GM23338 (cell line): ENCODE data around the gene OTOG. TPM values are rescaled to one million over a fixed set of nuclear protein-coding genes. Genes with fewer than 3 reads are reported as not detected.

Source experiments
- ATAC-seq: fragments of 200-7000 bp; cut with Tn5 transposase; 3 replicates; pipeline ENCODE4 v1.9.1; 2020
- DNase-seq: peaks from one replicate; pipeline ENCODE4 v3.0.0-alpha.2; 2015; ENCODE audit warnings: low spot score
- H2AFZ ChIP-seq: fragments of 200-600 bp; sonication (generic); 2 replicates; pipeline ENCODE4 v1.8.0; 2016; ENCODE audit warnings: antibody characterized with exemption, mild to moderate bottlenecking, moderate library complexity
- H3F3A ChIP-seq: fragments of 200-600 bp; sonication (generic); replicated peaks from 2 replicates; pipeline ENCODE4 v1.8.0; 2017; ENCODE audit warnings: antibody characterized with exemption, mixed run types, low read depth
- H3K27ac ChIP-seq: fragments of 200-600 bp; sonication (generic); 2 replicates; pipeline ENCODE4 v1.6.1; 2016; ENCODE audit warnings: low read depth
- H3K27me3 ChIP-seq: fragments of 200-600 bp; sonication (generic); 2 replicates; pipeline ENCODE4 v1.8.0; 2016; ENCODE audit warnings: mild to moderate bottlenecking, mixed run types, moderate library complexity; ENCODE audit not compliant: insufficient read depth
- H3K36me3 ChIP-seq: fragments of 200-600 bp; sonication (generic); 2 replicates; pipeline ENCODE4 v1.8.0; 2016; ENCODE audit warnings: mild to moderate bottlenecking; ENCODE audit not compliant: insufficient read depth
- H3K4me1 ChIP-seq: fragments of 200-600 bp; sonication (generic); 2 replicates; pipeline ENCODE4 v1.8.0; 2016; ENCODE audit warnings: mild to moderate bottlenecking, moderate library complexity; ENCODE audit not compliant: insufficient read depth
- H3K4me2 ChIP-seq: fragments of 200-600 bp; sonication (generic); 2 replicates; pipeline ENCODE4 v1.7.1; 2017; ENCODE audit warnings: mixed run types
- H3K4me3 ChIP-seq: fragments of 200-600 bp; sonication (generic); 2 replicates; pipeline ENCODE4 v1.6.1; 2016; ENCODE audit warnings: mixed run types
- H3K79me2 ChIP-seq: fragments of 200-600 bp; sonication (generic); replicated peaks from 2 replicates; pipeline ENCODE4 v1.8.0; 2017; ENCODE audit warnings: mild to moderate bottlenecking; ENCODE audit not compliant: insufficient read depth
- H3K9me2 ChIP-seq: fragments of 200-600 bp; sonication (generic); 2 replicates; pipeline ENCODE4 v1.8.0; 2017; ENCODE audit not compliant: insufficient read depth
- H4K20me1 ChIP-seq: fragments of 200-600 bp; sonication (generic); replicated peaks from 2 replicates; pipeline ENCODE4 v1.8.0; 2017; ENCODE audit warnings: mild to moderate bottlenecking; ENCODE audit not compliant: insufficient read depth
- H3K27ac Mint-ChIP-seq: 2 replicates; pipeline ENCODE4 v1.8.0; 2020; ENCODE audit warnings: inconsistent platforms, mild to moderate bottlenecking, moderate library complexity, mixed read lengths
- H3K27me3 Mint-ChIP-seq: 3 replicates; pipeline ENCODE4 v1.8.0; 2022; ENCODE audit warnings: low read depth, mild to moderate bottlenecking, moderate library complexity, mixed read lengths, inconsistent platforms; ENCODE audit not compliant: insufficient read depth, poor library complexity
- H3K36me3 Mint-ChIP-seq: 3 replicates; pipeline ENCODE4 v1.8.0; 2021; ENCODE audit warnings: low read depth, mild to moderate bottlenecking, inconsistent platforms, moderate library complexity, mixed read lengths
- H3K4me1 Mint-ChIP-seq: 3 replicates; pipeline ENCODE4 v1.8.0; 2020; ENCODE audit warnings: mild to moderate bottlenecking, inconsistent platforms, mixed read lengths
- H3K4me3 Mint-ChIP-seq: 3 replicates; pipeline ENCODE4 v1.8.0; 2021; ENCODE audit warnings: moderate library complexity, mild to moderate bottlenecking, inconsistent platforms, mixed read lengths
- H3K9me3 Mint-ChIP-seq: 3 replicates; pipeline ENCODE4 v1.8.0; 2020; ENCODE audit warnings: moderate library complexity, mild to moderate bottlenecking, inconsistent platforms, mixed read lengths
- CREB1 ChIP-seq: fragments of 250-450 bp; sonication (Bioruptor Pico); IDR thresholded peaks from 2 replicates; pipeline ENCODE4 v1.5.0; 2020; ENCODE audit warnings: low read depth, mild to moderate bottlenecking, moderate library complexity
- EZH2 ChIP-seq: fragments of 200-600 bp; sonication (generic); IDR thresholded peaks from one replicate; pipeline ENCODE4 v1.8.0; 2017; ENCODE audit warnings: antibody characterized with exemption, mild to moderate bottlenecking, low read depth; ENCODE audit not compliant: unreplicated experiment
- JUNB ChIP-seq: IDR thresholded peaks from one replicate; pipeline ENCODE4 v1.6.1; 2016; ENCODE audit warnings: antibody characterized with exemption; ENCODE audit not compliant: unreplicated experiment
- NANOG ChIP-seq: IDR thresholded peaks from 2 replicates; pipeline ENCODE4 v1.6.1; 2016; ENCODE audit warnings: antibody characterized with exemption, borderline replicate concordance
- POLR2AphosphoS5 ChIP-seq: IDR thresholded peaks from 2 replicates; pipeline ENCODE4 v1.6.1; 2016; ENCODE audit warnings: antibody characterized with exemption, low read depth
- STAT1 ChIP-seq: IDR thresholded peaks from one replicate; pipeline ENCODE4 v1.6.1; 2016; ENCODE audit warnings: antibody characterized with exemption; ENCODE audit not compliant: unreplicated experiment
- ZNF114 ChIP-seq: fragments of 250-450 bp; sonication (Bioruptor Pico); IDR thresholded peaks from 2 replicates; pipeline ENCODE4 v1.5.0; 2020; ENCODE audit warnings: mild to moderate bottlenecking, moderate library complexity
- ZNF331 ChIP-seq: fragments of 250-450 bp; sonication (Bioruptor Pico); IDR thresholded peaks from 2 replicates; pipeline ENCODE4 v1.5.0; 2020; ENCODE audit warnings: low read depth, mild to moderate bottlenecking, moderate library complexity
- polyA plus RNA-seq: library from polyadenylated mRNA; unstranded; fragments of >200 nt; fragmentation: Nextera tagmentation; extraction: Ambion mirVana; gene quantifications from 2 replicates; pipeline ENCODE4 v1.2.1, GENCODE V29; 2016
- total RNA-seq: library from RNA; depleted of rRNA; stranded (reverse); fragments of >200 nt; shearing (Covaris generic); gene quantifications from 2 replicates; pipeline ENCODE4 v1.2.3, GENCODE V29; 2014
- TF ChIP-seq, protein P1 (sequence below): IDR thresholded peaks from one replicate; pipeline ENCODE4 v1.6.1; 2018; ENCODE audit warnings: antibody characterized with exemption; ENCODE audit not compliant: unreplicated experiment
- TF ChIP-seq, protein P2 (sequence below): IDR thresholded peaks from 2 replicates; pipeline ENCODE4 v1.6.1; 2016; ENCODE audit warnings: antibody characterized with exemption
- TF ChIP-seq, protein P3 (sequence below), 2 experiments: fragments of 200-600 bp in 1 of 2; sonication (generic) in 1 of 2; conservative IDR thresholded peaks; 2 replicates each; pipeline versions ENCODE4 v1.5.1 to v1.6.1; 2016 to 2017; ENCODE audit warnings: antibody characterized with exemption in 2 of 2, low read depth in 2 of 2, mild to moderate bottlenecking in 2 of 2, moderate library complexity in 1 of 2
- TF ChIP-seq, protein P4 (sequence below): fragments of 250-450 bp; sonication (Bioruptor Pico); IDR thresholded peaks from 2 replicates; pipeline ENCODE4 v1.5.0; 2020; ENCODE audit warnings: mild to moderate bottlenecking, moderate library complexity

The OTOG gene
- total and polyA plus RNA-seq, 2 experiments from 2014 or later, result 0.40 to 0.52 TPM

DNA sequence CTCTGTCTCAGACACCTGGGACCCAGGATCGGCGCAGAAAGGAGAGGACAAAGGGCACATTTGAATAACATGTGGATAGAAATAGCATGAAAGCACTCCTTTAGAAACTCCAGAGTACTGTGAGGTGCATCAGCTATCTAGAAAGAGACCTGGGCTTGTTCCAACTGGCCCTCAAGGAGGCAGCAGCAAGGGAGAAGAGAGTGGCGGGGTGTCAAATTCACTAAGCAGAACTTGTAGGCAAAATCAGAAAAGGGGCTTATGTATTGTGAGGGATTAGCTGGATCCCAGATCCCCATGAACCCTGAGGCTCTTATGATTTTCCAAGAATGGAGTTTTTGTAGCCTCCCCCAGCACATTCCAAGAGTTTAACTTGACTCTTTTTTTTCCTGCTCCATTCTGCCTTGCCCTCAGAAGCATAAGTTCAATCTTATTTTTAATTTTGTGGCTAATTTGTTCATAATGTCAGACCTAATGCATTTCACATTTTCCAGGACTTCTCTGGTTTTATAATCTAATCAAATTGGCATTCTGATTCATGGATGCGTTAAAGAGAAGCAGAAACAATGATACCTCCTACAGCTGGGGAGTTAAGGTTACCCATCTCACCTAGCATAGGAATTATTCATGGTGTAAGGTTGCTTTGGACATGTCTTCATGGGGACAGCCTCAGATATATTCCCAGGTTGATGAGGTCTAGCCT, 36.4 kb upstream of the OTOG start:
- no peak overlapping the region for H3K27ac Mint-ChIP-seq
- Histone ChIP-seq H3K4me3 (no peak overlapping the region), H3K36me3 (no peaks in the 10 kb centered on the region), H3K9me2 (no peaks in the 10 kb centered on the region), H2AFZ (no peak overlapping the region), H3K4me2 (no peak overlapping the region), H3K4me1 (no peaks in the 10 kb centered on the region), H4K20me1 (no peaks in the 10 kb centered on the region), H3K79me2 (no peaks in the 10 kb centered on the region), H3F3A (no peaks in the 10 kb centered on the region), H3K27ac (no peak overlapping the region), H3K27me3 (no peaks in the 10 kb centered on the region)
- ATAC-seq (no peak), DNase-seq (no peak)
- no peaks in the 10 kb centered on the region for H3K9me3 Mint-ChIP-seq
- H3K4me3 Mint-ChIP-seq, result no peak overlapping the region
- peaks cover 3% of the 10 kb centered on the region for H3K27me3 Mint-ChIP-seq
- H3K4me1 Mint-ChIP-seq, result peaks cover 12% of the 10 kb centered on the region
- H3K36me3 Mint-ChIP-seq, result no peaks in the 10 kb centered on the region; the same call in 2 of the 3 replicates
- TF ChIP-seq JUNB (no peak), ZNF114 (CRISPR knock-in tag) (no peak), NANOG (no peak), EZH2 (no peak), CREB1 (CRISPR knock-in tag) (no peak), ZNF331 (CRISPR knock-in tag) (no peak), STAT1 (no peak), POLR2AphosphoS5 (no peak)
- TF ChIP-seq, protein P1, sequence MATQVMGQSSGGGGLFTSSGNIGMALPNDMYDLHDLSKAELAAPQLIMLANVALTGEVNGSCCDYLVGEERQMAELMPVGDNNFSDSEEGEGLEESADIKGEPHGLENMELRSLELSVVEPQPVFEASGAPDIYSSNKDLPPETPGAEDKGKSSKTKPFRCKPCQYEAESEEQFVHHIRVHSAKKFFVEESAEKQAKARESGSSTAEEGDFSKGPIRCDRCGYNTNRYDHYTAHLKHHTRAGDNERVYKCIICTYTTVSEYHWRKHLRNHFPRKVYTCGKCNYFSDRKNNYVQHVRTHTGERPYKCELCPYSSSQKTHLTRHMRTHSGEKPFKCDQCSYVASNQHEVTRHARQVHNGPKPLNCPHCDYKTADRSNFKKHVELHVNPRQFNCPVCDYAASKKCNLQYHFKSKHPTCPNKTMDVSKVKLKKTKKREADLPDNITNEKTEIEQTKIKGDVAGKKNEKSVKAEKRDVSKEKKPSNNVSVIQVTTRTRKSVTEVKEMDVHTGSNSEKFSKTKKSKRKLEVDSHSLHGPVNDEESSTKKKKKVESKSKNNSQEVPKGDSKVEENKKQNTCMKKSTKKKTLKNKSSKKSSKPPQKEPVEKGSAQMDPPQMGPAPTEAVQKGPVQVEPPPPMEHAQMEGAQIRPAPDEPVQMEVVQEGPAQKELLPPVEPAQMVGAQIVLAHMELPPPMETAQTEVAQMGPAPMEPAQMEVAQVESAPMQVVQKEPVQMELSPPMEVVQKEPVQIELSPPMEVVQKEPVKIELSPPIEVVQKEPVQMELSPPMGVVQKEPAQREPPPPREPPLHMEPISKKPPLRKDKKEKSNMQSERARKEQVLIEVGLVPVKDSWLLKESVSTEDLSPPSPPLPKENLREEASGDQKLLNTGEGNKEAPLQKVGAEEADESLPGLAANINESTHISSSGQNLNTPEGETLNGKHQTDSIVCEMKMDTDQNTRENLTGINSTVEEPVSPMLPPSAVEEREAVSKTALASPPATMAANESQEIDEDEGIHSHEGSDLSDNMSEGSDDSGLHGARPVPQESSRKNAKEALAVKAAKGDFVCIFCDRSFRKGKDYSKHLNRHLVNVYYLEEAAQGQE, result no peak
- TF ChIP-seq, protein P2, sequence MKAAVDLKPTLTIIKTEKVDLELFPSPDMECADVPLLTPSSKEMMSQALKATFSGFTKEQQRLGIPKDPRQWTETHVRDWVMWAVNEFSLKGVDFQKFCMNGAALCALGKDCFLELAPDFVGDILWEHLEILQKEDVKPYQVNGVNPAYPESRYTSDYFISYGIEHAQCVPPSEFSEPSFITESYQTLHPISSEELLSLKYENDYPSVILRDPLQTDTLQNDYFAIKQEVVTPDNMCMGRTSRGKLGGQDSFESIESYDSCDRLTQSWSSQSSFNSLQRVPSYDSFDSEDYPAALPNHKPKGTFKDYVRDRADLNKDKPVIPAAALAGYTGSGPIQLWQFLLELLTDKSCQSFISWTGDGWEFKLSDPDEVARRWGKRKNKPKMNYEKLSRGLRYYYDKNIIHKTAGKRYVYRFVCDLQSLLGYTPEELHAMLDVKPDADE, result no peak
- TF ChIP-seq, protein P3, sequence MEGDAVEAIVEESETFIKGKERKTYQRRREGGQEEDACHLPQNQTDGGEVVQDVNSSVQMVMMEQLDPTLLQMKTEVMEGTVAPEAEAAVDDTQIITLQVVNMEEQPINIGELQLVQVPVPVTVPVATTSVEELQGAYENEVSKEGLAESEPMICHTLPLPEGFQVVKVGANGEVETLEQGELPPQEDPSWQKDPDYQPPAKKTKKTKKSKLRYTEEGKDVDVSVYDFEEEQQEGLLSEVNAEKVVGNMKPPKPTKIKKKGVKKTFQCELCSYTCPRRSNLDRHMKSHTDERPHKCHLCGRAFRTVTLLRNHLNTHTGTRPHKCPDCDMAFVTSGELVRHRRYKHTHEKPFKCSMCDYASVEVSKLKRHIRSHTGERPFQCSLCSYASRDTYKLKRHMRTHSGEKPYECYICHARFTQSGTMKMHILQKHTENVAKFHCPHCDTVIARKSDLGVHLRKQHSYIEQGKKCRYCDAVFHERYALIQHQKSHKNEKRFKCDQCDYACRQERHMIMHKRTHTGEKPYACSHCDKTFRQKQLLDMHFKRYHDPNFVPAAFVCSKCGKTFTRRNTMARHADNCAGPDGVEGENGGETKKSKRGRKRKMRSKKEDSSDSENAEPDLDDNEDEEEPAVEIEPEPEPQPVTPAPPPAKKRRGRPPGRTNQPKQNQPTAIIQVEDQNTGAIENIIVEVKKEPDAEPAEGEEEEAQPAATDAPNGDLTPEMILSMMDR (conservative IDR thresholded peaks at IDR 0.05; ENCODE audit: low read depth in 2 of 2), result no peak
- TF ChIP-seq, protein P4, sequence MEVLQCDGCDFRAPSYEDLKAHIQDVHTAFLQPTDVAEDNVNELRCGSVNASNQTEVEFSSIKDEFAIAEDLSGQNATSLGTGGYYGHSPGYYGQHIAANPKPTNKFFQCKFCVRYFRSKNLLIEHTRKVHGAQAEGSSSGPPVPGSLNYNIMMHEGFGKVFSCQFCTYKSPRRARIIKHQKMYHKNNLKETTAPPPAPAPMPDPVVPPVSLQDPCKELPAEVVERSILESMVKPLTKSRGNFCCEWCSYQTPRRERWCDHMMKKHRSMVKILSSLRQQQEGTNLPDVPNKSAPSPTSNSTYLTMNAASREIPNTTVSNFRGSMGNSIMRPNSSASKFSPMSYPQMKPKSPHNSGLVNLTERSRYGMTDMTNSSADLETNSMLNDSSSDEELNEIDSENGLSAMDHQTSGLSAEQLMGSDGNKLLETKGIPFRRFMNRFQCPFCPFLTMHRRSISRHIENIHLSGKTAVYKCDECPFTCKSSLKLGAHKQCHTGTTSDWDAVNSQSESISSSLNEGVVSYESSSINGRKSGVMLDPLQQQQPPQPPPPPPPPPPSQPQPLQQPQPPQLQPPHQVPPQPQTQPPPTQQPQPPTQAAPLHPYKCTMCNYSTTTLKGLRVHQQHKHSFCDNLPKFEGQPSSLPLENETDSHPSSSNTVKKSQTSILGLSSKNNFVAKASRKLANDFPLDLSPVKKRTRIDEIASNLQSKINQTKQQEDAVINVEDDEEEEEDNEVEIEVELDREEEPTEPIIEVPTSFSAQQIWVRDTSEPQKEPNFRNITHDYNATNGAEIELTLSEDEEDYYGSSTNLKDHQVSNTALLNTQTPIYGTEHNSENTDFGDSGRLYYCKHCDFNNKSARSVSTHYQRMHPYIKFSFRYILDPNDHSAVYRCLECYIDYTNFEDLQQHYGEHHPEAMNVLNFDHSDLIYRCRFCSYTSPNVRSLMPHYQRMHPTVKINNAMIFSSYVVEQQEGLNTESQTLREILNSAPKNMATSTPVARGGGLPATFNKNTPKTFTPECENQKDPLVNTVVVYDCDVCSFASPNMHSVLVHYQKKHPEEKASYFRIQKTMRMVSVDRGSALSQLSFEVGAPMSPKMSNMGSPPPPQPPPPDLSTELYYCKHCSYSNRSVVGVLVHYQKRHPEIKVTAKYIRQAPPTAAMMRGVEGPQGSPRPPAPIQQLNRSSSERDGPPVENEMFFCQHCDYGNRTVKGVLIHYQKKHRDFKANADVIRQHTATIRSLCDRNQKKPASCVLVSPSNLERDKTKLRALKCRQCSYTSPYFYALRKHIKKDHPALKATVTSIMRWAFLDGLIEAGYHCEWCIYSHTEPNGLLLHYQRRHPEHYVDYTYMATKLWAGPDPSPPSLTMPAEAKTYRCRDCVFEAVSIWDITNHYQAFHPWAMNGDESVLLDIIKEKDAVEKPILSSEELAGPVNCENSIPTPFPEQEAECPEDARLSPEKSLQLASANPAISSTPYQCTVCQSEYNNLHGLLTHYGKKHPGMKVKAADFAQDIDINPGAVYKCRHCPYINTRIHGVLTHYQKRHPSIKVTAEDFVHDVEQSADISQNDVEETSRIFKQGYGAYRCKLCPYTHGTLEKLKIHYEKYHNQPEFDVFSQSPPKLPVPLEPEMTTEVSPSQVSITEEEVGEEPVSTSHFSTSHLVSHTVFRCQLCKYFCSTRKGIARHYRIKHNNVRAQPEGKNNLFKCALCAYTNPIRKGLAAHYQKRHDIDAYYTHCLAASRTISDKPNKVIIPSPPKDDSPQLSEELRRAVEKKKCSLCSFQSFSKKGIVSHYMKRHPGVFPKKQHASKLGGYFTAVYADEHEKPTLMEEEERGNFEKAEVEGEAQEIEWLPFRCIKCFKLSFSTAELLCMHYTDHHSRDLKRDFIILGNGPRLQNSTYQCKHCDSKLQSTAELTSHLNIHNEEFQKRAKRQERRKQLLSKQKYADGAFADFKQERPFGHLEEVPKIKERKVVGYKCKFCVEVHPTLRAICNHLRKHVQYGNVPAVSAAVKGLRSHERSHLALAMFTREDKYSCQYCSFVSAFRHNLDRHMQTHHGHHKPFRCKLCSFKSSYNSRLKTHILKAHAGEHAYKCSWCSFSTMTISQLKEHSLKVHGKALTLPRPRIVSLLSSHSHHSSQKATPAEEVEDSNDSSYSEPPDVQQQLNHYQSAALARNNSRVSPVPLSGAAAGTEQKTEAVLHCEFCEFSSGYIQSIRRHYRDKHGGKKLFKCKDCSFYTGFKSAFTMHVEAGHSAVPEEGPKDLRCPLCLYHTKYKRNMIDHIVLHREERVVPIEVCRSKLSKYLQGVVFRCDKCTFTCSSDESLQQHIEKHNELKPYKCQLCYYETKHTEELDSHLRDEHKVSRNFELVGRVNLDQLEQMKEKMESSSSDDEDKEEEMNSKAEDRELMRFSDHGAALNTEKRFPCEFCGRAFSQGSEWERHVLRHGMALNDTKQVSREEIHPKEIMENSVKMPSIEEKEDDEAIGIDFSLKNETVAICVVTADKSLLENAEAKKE, result no peak
